NCI-H128 (cell line): ENCODE results near the gene DHPS.
"Not testable (repeated sequence)": the region's sequence is repeated elsewhere in the genome, so short reads cannot be mapped to it uniquely, and the experiment has no call there.

Source experiments
- DNase-seq: peaks from one replicate; lab custom pipeline; 2025; ENCODE audit not compliant: unreplicated experiment; lab: John Stamatoyannopoulos, UW

DHPS gene

GRCh38 chr19:12705654-12706331, 24.1 kb upstream of the DHPS start:
- no peak for DNase-seq

- DNase-seq = no peak
Observed at GRCh38 chr19:12705169-12705568, 23.5 kb upstream of the DHPS start.

GRCh38 chr19:12703046-12703445, 21.4 kb upstream of the DHPS start:
- peak; percentile 39 for DNase-seq

GRCh38 chr19:12701596-12702282, 20.1 kb upstream of the DHPS start:
- no peak for DNase-seq

- DNase-seq = no peak
Observed at GRCh38 chr19:12698138-12698537, 16.5 kb upstream of the DHPS start.

GRCh38 chr19:12697425-12697824, 15.7 kb upstream of the DHPS start:
- DNase-seq = not testable (repeated sequence)

- peak; percentile 83 for DNase-seq
Observed at GRCh38 chr19:12696366-12697335, 15.0 kb upstream of the DHPS start, which contains the start of gene FBXW9. FBXW9 (minus strand) TSS chr19:12696631; CDS start chr19:12696581, 50 bp downstream.

- DNase-seq = no peak
Observed at GRCh38 chr19:12695997-12696365, 14.3 kb upstream of the DHPS start.

- no peak for DNase-seq
Observed at GRCh38 chr19:12695514-12695913, 13.8 kb upstream of the DHPS start.

- DNase-seq = no peak
Observed at GRCh38 chr19:12695096-12695495, 13.4 kb upstream of the DHPS start.

GRCh38 chr19:12694641-12695040, 13.0 kb upstream of the DHPS start:
- no peak for DNase-seq

- no peak for DNase-seq
Observed at GRCh38 chr19:12692960-12693359, 11.3 kb upstream of the DHPS start.

GRCh38 chr19:12689581-12690216, 8.0 kb upstream of the DHPS start:
- DNase-seq = no peak

- DNase-seq = no peak
Observed at GRCh38 chr19:12689012-12689411, 7.3 kb upstream of the DHPS start.

GRCh38 chr19:12687496-12688196, 6.0 kb upstream of the DHPS start, which contains the start of gene GNG14:
GNG14 (plus strand) TSS chr19:12687998; CDS start chr19:12688049, 51 bp downstream.
- no peak for DNase-seq

GRCh38 chr19:12685831-12686230, 4.2 kb upstream of the DHPS start:
- DNase-seq = no peak

- DNase-seq = no peak
Observed at GRCh38 chr19:12680034-12680433, 1.6 kb downstream of the DHPS start.

- DNase-seq = not testable (repeated sequence)
Observed at GRCh38 chr19:12678039-12678438, 3.6 kb downstream of the DHPS start.

- no peak for DNase-seq
Observed at GRCh38 chr19:12676928-12677327, 4.8 kb downstream of the DHPS start.

- peak; percentile 52 for DNase-seq
Observed at GRCh38 chr19:12676384-12676792, 5.3 kb downstream of the DHPS start.
